ENCODE measurements around the gene ADH5. TPM values are rescaled to one million over a fixed set of nuclear protein-coding genes. Genes with fewer than 3 reads are reported as not detected.
"Not testable (repeated sequence)": the region's sequence is repeated elsewhere in the genome, so short reads cannot be mapped to it uniquely, and the experiment has no call there.

ADH5 gene
- polyA plus RNA-seq, 1 donor = 92.4 TPM

- DNase-seq (ENCODE audit: low read depth) = no peak
These were observed 4.0 kb downstream of the ADH5 start for GRCh38 chr4:99084595-99084994.

GRCh38 chr4:99082192-99082591 is 6.4 kb downstream of the ADH5 start:
- DNase-seq (ENCODE audit: low read depth) = no peak

GRCh38 chr4:99080869-99081268 is 7.7 kb downstream of the ADH5 start:
- not testable (repeated sequence) for DNase-seq (ENCODE audit: low read depth)

- DNase-seq (ENCODE audit: low read depth) = no peak
These were observed 8.8 kb downstream of the ADH5 start for GRCh38 chr4:99079625-99080295.

- DNase-seq (ENCODE audit: low read depth) = no peak
These were observed 9.5 kb downstream of the ADH5 start for GRCh38 chr4:99078931-99079624.

- DNase-seq (ENCODE audit: low read depth) = no peak
These were observed 10.3 kb downstream of the ADH5 start for GRCh38 chr4:99078336-99078735.

- no peak for DNase-seq (ENCODE audit: low read depth)
These were observed 11.4 kb downstream of the ADH5 start for GRCh38 chr4:99077177-99077576.

- DNase-seq (ENCODE audit: low read depth) = no peak
These were observed 12.2 kb downstream of the ADH5 start for GRCh38 chr4:99076292-99076976.

- no peak for DNase-seq (ENCODE audit: low read depth)
These were observed 13.8 kb downstream of the ADH5 start for GRCh38 chr4:99074816-99075215.

GRCh38 chr4:99071159-99071558 is 17.4 kb downstream of the ADH5 start:
- no peak for DNase-seq (ENCODE audit: low read depth)

GRCh38 chr4:99067617-99068016 is 21.0 kb downstream of the ADH5 start:
- DNase-seq (ENCODE audit: low read depth) = no peak

- not testable (repeated sequence) for DNase-seq (ENCODE audit: low read depth)
These were observed 23.1 kb downstream of the ADH5 start for GRCh38 chr4:99065521-99065920.

GRCh38 chr4:99062120-99062519 is 26.5 kb downstream of the ADH5 start:
- no peak for DNase-seq (ENCODE audit: low read depth)

GRCh38 chr4:99061048-99061700 is 27.4 kb downstream of the ADH5 start:
- no peak for DNase-seq (ENCODE audit: low read depth)

GRCh38 chr4:99059550-99059949 is 29.0 kb downstream of the ADH5 start:
- no peak for DNase-seq (ENCODE audit: low read depth)

GRCh38 chr4:99058228-99058627 is 30.4 kb downstream of the ADH5 start:
- DNase-seq (ENCODE audit: low read depth) = no peak

GRCh38 chr4:99054428-99054994 is 34.1 kb downstream of the ADH5 start:
- no peak for DNase-seq (ENCODE audit: low read depth)

- DNase-seq (ENCODE audit: low read depth) = no peak
These were observed 35.7 kb downstream of the ADH5 start for GRCh38 chr4:99052902-99053301.

GRCh38 chr4:99047710-99048109 is 40.9 kb downstream of the ADH5 start:
- no peak for DNase-seq (ENCODE audit: low read depth)

- DNase-seq (ENCODE audit: low read depth) = no peak
These were observed 45.2 kb downstream of the ADH5 start for GRCh38 chr4:99043346-99043745.

- DNase-seq (ENCODE audit: low read depth) = no peak
These were observed 50.4 kb downstream of the ADH5 start for GRCh38 chr4:99038213-99038612.

GRCh38 chr4:99033956-99034355 is 54.6 kb downstream of the ADH5 start:
- no peak for DNase-seq (ENCODE audit: low read depth)
